Osteocyte (in vitro differentiated cells): Measurements from ENCODE around the gene GAN. TPM values are rescaled to one million over a fixed set of nuclear protein-coding genes. Genes with fewer than 3 reads are reported as not detected.

ENCODE experiments used
- DNase-seq: peaks from one replicate; pipeline ENCODE4 v3.0.0; 2021; ENCODE audit warnings: mixed read lengths; ENCODE audit not compliant: unreplicated experiment; ENCODE audit errors: extremely low spot score
- H3K27ac Mint-ChIP-seq: one replicate; pipeline ENCODE4 v1.8.0; 2021; ENCODE audit warnings: mild to moderate bottlenecking, mixed read lengths; ENCODE audit not compliant: unreplicated experiment
- H3K27me3 Mint-ChIP-seq: one replicate; pipeline ENCODE4 v1.8.0; 2021; ENCODE audit warnings: mixed read lengths; ENCODE audit not compliant: unreplicated experiment
- H3K36me3 Mint-ChIP-seq: one replicate; pipeline ENCODE4 v1.8.0; 2021; ENCODE audit warnings: mixed read lengths; ENCODE audit not compliant: unreplicated experiment
- H3K4me1 Mint-ChIP-seq: one replicate; pipeline ENCODE4 v1.8.0; 2021; ENCODE audit warnings: mixed read lengths; ENCODE audit not compliant: unreplicated experiment
- H3K4me3 Mint-ChIP-seq: one replicate; pipeline ENCODE4 v1.8.0; 2021; ENCODE audit warnings: mild to moderate bottlenecking, moderate library complexity, mixed read lengths; ENCODE audit not compliant: unreplicated experiment
- H3K9me3 Mint-ChIP-seq: one replicate; pipeline ENCODE4 v1.8.0; 2021; ENCODE audit warnings: mixed read lengths; ENCODE audit not compliant: unreplicated experiment
- total RNA-seq: library from RNA; stranded (reverse); gene quantifications from 2 replicates; pipeline ENCODE4 v1.2.1, GENCODE V29; 2021
- TF ChIP-seq, protein P1 (sequence below): fragments of 200-600 bp; sonication (generic); IDR thresholded peaks from 2 replicates; pipeline ENCODE4 v1.5.0; 2021; ENCODE audit warnings: antibody characterized with exemption, mild to moderate bottlenecking, moderate library complexity

Gene GAN
- total RNA-seq, 1 donor from 2014 or later: 9.2 TPM

DNA sequence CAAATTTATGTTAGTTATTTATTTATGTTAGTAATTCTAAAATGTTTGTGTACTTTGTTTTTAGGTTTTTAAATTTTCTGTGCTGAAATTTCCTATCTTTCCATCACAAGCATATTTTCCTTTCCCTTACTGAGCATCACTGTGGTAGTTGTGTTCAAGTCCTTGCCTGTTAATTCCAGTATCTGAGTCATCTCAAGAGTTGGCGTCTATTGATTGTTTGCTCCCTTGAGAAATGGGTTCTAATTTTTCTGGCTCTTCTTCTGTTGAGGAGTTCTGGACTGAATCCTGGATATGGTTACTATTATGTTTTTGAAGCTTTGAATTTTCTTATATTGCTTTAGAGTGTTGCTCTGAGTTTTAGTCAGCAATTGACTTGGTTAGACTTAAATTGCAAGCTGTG is 56.3 kb downstream of the GAN start:
- Mint-ChIP-seq H3K9me3 (no peaks in the 10 kb centered on the region), H3K27ac (no peak overlapping the region), H3K4me1 (no peaks in the 10 kb centered on the region), H3K36me3 (peaks cover 29% of the 10 kb centered on the region), H3K4me3 (no peak overlapping the region), H3K27me3 (no peaks in the 10 kb centered on the region)
- no peak for DNase-seq
- TF ChIP-seq, protein P1, sequence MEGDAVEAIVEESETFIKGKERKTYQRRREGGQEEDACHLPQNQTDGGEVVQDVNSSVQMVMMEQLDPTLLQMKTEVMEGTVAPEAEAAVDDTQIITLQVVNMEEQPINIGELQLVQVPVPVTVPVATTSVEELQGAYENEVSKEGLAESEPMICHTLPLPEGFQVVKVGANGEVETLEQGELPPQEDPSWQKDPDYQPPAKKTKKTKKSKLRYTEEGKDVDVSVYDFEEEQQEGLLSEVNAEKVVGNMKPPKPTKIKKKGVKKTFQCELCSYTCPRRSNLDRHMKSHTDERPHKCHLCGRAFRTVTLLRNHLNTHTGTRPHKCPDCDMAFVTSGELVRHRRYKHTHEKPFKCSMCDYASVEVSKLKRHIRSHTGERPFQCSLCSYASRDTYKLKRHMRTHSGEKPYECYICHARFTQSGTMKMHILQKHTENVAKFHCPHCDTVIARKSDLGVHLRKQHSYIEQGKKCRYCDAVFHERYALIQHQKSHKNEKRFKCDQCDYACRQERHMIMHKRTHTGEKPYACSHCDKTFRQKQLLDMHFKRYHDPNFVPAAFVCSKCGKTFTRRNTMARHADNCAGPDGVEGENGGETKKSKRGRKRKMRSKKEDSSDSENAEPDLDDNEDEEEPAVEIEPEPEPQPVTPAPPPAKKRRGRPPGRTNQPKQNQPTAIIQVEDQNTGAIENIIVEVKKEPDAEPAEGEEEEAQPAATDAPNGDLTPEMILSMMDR: no peak

DNA sequence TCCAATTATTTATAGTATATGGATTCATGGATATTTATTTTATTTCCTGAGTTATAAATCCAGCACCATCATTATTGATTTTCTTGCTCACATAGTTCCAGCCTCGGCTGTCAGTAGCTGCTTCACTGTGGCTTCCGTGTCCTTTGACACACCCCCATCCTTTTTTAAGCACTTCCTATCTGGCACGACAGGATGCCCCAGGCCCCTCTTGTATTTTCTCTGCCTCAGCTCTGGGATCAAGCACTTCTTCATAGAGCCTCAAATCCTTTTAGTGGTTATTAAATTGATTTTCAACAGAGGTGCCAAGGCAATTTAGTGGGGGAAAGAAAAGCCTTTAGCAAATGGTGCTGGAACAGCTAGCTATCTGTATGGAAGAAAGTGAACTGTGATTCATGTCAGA is 59.8 kb downstream of the GAN start:
- DNase-seq: no peak
- Mint-ChIP-seq H3K27me3 (no peaks in the 10 kb centered on the region), H3K4me3 (no peak overlapping the region), H3K36me3 (peaks cover 27% of the 10 kb centered on the region), H3K27ac (no peak overlapping the region), H3K9me3 (no peaks in the 10 kb centered on the region), H3K4me1 (no peaks in the 10 kb centered on the region)
- TF ChIP-seq, protein P1: no peak

DNA sequence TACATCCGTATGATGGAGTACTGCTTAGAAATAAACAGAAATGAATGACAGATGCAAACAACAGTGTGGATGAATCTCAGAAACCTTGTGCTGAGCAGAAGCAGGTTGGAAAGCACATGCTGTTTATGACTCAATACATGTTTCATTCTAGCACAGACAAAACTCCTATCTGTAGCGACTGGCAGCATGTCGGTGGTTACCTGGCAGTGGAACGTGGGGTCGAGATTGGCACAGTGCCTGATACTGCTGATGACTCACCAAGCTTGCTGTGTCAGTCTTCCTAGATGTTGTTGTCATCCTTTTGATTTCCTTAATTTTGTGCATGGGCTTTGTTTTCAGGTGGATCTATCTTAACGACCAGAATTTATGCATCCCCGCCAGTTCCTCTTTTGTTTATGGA is 62.1 kb downstream of the GAN start:
- Mint-ChIP-seq H3K9me3 (no peaks in the 10 kb centered on the region), H3K4me3 (no peak overlapping the region), H3K27ac (no peak overlapping the region), H3K36me3 (peaks cover 30% of the 10 kb centered on the region), H3K27me3 (no peaks in the 10 kb centered on the region), H3K4me1 (no peaks in the 10 kb centered on the region)
- TF ChIP-seq, protein P1: no peak
- no peak for DNase-seq

DNA sequence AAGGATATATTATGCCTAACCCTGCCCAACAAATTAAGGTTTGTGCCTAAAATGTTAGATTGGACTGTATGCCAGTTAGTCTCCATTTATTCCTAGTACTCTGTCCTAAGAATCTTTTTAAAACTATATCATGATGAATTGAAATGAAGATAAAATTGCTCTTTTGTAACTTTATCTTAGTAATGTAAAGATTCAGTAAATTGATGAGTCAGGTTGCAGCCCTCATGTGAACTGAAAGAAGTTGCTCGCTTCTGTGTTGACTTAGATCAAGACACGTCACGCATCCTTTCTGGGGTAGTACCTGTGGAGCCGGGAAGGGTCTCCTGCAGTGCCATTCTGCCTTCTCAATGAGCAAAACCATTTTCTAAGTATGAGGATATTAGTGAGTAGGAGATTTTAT is 63.3 kb downstream of the GAN start:
- Mint-ChIP-seq H3K4me1 (no peaks in the 10 kb centered on the region), H3K36me3 (peaks cover 24% of the 10 kb centered on the region), H3K9me3 (no peaks in the 10 kb centered on the region), H3K4me3 (no peak overlapping the region), H3K27ac (no peak overlapping the region), H3K27me3 (no peaks in the 10 kb centered on the region)
- no peak for DNase-seq
- TF ChIP-seq, protein P1: no peak

DNA sequence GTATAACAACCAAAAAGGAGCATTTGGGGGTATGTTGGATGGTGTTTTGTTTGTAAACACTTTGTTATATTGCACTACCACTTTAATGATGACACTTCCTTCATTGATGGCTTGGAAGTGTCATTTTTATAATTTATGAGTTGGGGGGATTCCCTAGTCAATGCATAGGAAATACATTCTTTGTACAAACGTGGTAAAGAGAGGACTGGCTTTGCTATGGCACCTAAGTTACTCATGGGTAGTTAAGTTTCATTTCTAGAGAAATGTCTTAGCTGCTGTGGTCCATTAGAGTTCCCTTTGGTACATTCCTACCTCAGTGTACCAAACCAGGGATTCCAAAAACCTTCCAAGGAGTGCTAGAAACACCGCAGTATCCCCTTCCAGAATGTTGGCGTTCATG is 66.2 kb downstream of the GAN start:
- DNase-seq: no peak
- H3K27me3 Mint-ChIP-seq: no peaks in the 10 kb centered on the region
- peaks cover 12% of the 10 kb centered on the region for H3K4me1 Mint-ChIP-seq
- H3K36me3 Mint-ChIP-seq: peaks cover 20% of the 10 kb centered on the region
- no peak overlapping the region for H3K27ac Mint-ChIP-seq
- H3K9me3 Mint-ChIP-seq: no peaks in the 10 kb centered on the region
- TF ChIP-seq, protein P1: no peak
- H3K4me3 Mint-ChIP-seq: no peak overlapping the region
